ENCODE measurements around the gene ANKRD52.
"Not testable (repeated sequence)": the region's sequence is repeated elsewhere in the genome, so short reads cannot be mapped to it uniquely, and the experiment has no call there.

Gene ANKRD52

DNA sequence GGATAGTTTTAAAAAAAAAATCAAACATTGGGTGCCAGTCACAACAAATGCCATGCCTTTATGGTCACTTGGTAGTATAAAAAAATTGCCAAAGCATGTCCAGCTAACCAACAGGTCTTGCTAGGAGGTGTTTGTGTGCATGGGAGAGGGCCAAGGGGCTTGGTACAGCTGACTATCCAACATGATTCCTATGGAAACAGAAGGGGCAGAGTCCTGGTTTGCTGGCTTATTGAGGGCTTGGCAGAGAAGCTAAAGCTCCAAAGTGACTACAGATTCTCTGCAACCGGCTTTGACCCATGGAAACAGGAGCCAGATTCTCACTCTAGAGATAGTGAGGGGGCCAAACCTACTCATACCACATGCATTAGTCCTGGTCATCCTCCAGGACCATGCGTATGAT, 14.3 kb upstream of the ANKRD52 start:
- DNase-seq (ENCODE audit: low read depth, low spot score): not testable (repeated sequence)

- DNase-seq (ENCODE audit: low read depth, low spot score): no peak
Observed at GRCh38 chr12:56271031-56271430, 12.8 kb upstream of the ANKRD52 start.

GRCh38 chr12:56267443-56268071, 9.4 kb upstream of the ANKRD52 start:
- DNase-seq (ENCODE audit: low read depth, low spot score): no peak

- peak; percentile 82 for DNase-seq (ENCODE audit: low read depth, low spot score)
Observed at GRCh38 chr12:56266693-56267442, 8.7 kb upstream of the ANKRD52 start, which contains the start of gene COQ10A. COQ10A (plus strand) TSS chr12:56266942; CDS start chr12:56267119, 177 bp downstream.

DNA sequence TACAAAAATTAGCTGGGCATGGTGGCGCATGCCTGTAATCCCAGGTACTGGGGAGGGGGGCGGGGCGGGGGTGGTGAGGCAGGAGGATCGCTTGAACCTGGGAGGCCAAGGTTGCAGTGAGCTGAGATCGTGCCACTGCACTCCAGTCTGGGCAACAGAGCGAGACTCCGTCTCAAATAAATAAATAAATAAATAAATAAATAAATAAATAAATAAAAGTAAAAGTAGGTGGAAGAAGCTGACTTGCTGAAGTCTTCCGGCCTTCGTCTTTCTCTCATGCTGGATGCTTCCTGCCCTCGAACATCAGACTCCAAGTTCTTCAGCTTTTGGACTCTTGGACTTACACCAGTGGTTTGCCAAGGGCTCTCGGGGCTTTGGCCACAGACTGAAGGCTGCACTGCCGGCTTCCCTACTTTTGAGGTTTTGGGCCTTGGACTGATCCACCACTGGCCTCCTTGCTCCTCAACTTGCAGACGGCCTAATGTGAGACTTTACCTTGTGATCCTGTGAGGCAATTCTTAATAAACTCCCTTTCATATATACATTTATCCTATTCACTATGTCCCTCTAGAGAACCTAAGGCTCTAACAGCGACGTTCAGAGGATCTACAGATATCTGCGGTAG, 8.0 kb upstream of the ANKRD52 start:
- DNase-seq (ENCODE audit: low read depth, low spot score): not testable (repeated sequence)

- not testable (repeated sequence) for DNase-seq (ENCODE audit: low read depth, low spot score)
Observed at GRCh38 chr12:56262955-56263354, 4.8 kb upstream of the ANKRD52 start.

GRCh38 chr12:56261503-56262232, 3.5 kb upstream of the ANKRD52 start:
- no peak for DNase-seq (ENCODE audit: low read depth, low spot score)

DNA sequence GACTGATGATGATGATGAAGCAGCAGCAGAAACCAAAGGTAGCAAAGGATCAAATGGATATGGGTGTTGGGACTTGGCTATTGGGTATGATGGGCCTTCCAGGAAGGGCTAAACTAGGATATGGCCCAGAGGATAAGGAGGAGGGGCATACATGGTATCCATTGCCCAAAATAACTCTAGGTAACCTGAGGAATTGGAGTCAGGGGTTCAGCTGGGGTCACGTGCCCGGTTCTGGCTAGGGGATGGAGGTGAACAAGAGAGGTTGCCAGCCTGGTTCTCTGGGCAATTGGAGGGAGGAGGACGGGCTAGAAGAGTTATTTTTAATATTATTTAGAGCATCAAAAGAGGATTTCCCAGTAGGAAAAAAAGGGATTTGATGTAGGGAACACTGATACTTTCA, 2.7 kb upstream of the ANKRD52 start:
- DNase-seq (ENCODE audit: low read depth, low spot score): no peak

GRCh38 chr12:56260380-56260779, 2.2 kb upstream of the ANKRD52 start:
- DNase-seq (ENCODE audit: low read depth, low spot score): no peak

DNA sequence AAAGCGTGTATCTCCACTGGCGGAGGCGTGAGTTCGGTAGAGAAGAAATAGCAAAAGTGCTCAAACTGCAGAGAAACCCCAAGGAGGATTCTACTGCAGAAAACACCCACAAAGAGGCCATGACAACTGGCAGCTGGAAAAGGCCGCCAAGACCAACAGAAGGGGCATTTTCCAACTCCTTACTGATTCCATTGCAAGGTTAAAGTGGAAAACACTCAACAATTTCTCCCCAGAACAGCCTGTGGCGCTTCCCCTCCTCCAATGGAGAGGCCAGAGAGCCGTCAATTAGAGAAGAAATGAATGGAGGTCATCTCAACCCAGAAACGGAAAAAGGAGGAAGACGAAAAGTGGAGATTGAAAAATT, 618 bp upstream of the ANKRD52 start:
- DNase-seq (ENCODE audit: low read depth, low spot score): no peak

GRCh38 chr12:56257491-56258067, 605 bp downstream of the ANKRD52 start:
- no peak for DNase-seq (ENCODE audit: low read depth, low spot score)

DNA sequence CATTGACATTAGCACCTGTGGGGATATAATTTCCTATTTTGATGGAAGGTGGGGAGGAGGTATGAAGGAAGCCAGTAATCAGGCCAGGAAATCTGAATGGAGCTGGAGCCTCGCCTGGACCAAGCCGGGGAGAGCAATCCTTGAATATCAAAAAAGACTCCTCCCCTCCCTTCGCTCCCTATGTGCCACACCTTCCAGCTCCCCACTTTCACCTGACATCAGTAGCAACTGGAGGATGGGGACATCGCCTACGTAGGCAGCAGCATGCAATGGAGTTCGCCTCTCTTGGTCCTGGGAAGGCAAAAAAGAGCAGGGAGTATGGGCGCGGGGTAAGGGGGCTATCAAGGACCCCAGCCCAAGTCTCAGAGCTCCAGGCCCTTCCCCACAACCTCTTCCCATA, 1.1 kb downstream of the ANKRD52 start:
- DNase-seq (ENCODE audit: low read depth, low spot score): no peak

- no peak for DNase-seq (ENCODE audit: low read depth, low spot score)
Observed at GRCh38 chr12:56256326-56256960, 1.7 kb downstream of the ANKRD52 start.

- DNase-seq (ENCODE audit: low read depth, low spot score): no peak
Observed at GRCh38 chr12:56255671-56256070, 2.5 kb downstream of the ANKRD52 start.

DNA sequence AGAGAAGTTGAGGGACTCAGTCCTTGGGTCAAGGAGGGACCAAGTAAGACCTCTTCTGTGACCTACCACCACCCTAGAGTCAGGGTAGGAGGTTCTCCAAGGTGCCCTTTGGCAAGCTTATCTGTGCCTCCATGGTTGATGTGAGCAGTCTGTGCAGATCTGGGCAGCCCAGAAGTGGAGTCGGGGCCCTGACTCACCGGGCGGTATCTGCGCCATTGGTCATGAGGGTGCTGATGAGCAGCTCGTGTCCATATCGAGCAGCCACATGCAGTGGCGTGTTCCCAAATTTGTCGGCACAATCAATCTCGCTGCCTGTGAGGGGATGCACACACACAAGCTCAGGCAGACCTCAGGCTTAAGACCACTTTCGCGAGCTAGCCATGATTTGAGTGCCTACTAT, 5.1 kb downstream of the ANKRD52 start:
- DNase-seq (ENCODE audit: low read depth, low spot score): no peak

DNA sequence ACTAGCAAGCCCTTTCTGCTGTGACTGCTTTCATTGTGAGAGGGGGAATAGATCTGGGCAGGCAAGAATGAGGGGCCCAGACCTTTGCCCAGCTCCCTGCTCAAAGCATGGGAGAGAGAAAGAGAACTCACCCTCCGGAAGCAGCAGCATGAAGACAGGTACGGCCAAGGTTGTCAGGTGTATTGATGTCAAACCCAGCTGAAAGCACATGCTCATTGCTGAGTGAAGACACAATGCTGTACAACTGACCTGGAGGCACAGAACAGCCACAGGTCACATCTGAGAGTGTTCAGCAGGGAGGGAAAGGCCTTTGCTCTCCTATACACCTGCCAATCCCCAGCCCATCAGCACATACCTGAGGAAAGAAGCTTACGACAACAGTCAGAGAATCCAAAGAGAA, 5.5 kb downstream of the ANKRD52 start:
- no peak for DNase-seq (ENCODE audit: low read depth, low spot score)

DNA sequence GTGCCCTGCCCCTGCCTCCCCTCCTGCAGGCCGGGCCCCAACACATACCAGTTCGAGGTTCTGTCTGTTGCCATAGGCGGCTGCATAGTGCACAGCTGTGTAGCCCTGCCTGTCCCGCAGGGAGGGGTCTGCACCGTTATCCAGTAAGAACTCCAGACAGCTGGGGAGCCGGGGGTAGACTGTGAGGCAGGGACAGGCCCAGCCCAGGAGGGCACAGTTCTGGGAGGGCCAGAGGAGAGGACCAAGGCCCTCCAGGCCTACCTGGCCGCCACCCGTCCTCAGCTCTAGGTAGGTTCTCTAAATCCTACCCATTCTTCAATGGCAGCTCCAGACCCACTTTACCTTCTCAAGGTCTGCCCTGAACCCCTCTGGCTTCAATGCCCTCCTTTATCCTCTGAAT, 9.5 kb downstream of the ANKRD52 start:
- no peak for DNase-seq (ENCODE audit: low read depth, low spot score)

- DNase-seq (ENCODE audit: low read depth, low spot score): no peak
Observed at GRCh38 chr12:56247923-56248322, 10.3 kb downstream of the ANKRD52 start.

DNA sequence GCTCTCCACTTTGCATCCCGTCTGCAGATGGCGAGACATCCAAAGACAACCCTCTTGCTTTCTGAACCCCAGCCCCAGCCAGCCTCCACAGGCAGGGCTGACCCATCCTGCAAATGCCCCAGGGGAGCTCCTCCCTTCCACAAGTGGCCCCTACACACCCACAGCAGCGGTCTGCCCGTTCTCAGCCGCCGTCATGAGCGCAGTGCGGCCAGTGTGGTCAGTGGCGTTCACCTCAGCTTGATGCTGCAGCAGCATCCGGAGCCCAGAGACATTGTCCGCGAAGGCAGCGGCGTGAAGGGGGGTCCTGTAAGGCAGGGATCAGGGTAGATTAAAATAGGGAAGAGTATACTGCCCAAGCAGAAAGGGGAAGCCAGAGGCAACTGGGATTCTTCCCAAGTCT, 13.7 kb downstream of the ANKRD52 start:
- no peak for DNase-seq (ENCODE audit: low read depth, low spot score)

DNA sequence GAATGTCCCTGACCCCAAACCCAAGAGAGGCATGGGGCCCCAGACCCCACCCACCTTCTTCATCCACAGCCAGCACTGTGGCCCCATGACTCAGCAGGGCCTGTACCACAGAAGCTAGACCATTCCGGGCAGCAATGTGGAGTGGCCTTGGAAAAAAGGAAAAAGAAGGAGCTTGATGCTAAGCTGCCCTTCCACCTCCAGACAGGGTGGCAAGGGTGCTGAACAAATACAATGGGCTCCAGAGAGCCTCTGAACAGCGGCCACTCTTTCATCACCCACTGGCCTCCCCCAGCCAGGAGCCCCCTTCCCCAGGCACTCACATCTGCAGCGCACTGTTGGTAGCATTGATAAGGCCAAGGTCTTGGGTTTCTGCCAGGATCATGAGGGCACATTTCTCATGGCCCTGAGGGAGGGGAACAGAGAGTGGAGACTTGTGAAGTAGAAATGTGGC, 14.4 kb downstream of the ANKRD52 start:
- DNase-seq (ENCODE audit: low read depth, low spot score): no peak

DNA sequence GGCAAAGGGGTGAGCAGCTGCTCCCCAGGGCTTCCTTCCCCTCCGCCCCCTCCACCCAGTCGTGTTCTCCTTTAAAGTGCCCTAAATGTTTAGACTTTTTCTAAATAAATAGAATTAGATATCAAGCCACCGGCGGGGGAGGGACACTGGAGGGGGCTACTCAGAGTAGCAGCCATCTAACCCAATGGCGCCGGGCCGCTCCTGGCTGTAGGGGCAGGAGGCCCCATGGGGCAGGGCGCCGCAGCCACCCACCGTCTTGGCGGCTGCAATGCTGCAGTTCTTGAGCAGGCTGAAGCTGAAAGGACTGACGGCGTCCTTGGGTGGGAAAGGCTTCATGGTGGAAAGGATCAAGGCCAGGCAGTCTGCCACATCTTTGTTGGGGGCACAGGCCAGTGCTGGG, 15.2 kb downstream of the ANKRD52 start:
- DNase-seq (ENCODE audit: low read depth, low spot score): no peak
